ENCODE results near the gene APOBEC3H.

The APOBEC3H gene

GRCh38 chr22:39081016-39081415 is 16.0 kb upstream of the APOBEC3H start:
- DNase-seq (ENCODE audit: low read depth) = no peak

DNA sequence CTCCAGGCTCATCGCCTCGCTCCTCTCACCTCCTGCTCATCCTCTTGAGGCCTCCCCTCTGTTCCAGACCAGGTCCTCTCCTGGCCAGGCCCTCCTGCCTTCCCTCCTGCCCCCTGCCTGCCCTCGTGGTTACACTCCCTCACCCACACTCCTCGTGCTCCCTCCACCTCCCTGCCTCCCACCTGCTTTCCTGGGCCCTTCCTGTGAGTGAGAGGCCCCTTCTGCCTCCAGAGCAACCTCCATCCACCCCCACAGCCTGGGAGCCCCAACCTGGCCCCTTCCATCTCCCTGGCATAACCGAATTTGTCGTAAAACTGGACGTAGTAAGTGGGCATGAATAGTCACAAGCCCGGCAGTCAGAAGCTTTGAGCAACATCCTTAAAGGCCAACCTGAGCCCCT is 15.4 kb upstream of the APOBEC3H start:
- no peak for DNase-seq (ENCODE audit: low read depth)

DNA sequence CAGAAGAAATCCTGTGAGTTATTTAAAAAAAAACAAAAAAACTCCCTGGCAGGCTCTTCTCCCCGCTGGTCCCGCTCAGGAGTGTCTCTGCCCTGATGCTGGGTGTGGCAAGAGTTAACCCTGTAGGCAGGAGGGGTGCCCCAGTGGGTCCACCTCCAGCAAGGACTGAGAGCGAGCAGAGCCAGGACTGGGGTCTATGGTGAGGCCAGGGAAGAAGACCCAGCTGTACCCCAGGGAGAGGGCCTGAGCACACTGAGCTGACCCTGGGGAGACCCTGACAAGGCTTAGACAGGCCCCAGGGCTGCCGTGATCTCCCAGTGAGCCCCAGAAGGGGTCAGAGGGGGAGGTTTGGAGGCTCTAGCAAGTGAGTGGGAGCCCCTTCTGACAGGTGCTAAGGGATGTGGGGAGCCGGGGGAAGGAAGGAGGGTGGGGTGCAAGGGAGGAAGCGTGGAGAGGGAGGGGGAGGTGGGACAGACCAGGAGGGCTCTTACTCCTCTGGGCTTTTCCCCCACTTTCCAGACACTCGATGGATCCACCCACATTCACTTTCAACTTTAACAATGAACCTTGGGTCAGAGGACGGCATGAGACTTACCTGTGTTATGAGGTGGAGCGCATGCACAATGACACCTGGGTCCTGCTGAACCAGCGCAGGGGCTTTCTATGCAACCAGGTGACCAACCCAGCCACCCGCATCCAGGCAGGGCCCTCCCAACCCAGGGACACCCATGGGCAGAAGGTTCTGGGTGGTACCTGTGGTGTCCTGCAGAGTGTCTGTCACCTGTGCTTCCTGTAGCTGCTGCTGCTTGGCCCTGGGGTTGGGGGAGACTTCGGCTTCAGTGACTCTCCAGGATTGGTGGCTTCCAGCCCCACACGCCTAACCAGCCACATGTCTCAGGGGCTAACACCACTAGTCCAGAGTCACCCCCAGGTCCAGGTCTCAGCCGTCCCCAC is 13.6 kb upstream of the APOBEC3H start:
- DNase-seq (ENCODE audit: low read depth) = no peak

DNA sequence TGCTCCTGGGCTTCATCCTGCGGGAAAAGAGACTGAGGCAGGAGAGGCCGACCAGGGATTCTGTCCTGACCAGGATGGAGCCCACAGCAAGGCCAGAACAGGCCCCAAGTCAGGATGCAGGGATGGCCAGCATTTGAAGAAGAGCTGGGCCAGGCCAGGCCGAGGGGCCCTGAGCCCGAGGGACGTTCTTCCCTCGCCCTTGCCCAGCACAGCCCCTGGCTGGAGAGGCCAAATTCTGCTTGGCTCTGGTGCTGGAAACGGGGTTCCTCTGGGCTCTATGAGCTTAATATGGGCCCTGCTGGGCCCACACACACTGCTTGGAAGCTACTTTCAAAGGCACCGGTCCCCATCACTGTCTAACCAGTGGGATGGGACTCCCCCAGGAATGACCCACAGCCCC is 12.4 kb upstream of the APOBEC3H start:
- DNase-seq (ENCODE audit: low read depth) = no peak

DNA sequence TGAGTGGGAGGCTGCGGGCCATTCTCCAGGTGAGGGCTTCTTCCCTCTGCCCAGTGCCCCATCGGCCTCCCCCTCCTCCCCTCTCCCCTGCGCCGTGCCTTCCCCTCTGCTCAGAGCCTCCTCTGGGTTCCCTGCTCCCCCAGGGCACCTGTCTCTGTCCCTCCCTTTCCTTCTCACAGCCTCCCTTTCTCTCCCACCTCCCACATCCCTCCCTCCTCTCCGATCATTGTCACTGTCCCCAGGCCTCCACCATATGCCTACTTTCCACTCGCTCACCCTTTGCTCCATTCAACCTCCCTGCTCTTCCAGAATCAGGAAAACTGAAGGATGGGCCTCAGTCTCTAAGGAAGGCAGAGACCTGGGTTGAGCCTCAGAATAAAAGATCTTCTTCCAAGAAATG is 9.9 kb upstream of the APOBEC3H start:
- DNase-seq (ENCODE audit: low read depth) = no peak

DNA sequence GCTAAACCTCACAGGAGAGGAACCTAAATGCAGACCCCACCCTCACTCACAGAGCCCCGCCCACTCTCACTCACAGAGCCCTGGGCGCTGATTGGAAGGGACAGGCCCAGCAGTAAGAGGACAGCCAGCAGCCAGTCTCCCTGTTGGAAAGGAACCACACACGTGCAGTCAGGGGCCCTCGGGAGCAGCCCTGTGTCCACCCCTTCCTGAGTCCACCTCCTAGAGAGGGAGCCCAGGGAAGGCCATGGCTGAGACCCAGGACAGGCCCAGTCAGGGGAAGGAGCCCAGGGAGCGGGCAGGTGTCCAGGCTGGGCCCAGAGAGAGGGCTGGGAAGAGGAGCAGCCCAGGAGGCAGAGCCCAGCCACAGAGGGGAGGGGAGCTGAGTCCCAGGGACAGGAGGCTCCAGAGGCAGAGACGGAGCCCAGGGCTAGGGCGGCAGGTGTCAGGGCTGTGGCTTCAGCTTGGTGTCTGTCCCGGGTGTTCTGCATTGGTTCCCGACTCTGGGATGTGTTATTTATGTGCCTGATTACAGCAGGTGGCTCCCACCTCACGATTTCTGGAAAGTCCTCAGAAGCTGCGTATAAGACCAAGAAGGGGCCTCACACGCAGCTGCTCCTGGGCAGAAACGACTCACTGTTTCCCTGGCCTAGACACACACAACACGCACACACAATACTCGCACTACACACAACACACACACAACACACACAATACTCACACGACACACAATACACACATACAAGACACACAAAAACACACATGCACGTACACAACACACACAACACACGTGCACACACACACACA is 9.0 kb upstream of the APOBEC3H start:
- no peak for DNase-seq (ENCODE audit: low read depth)

GRCh38 chr22:39088685-39089032 is 8.4 kb upstream of the APOBEC3H start:
- DNase-seq (ENCODE audit: low read depth) = no peak

- DNase-seq (ENCODE audit: low read depth) = no peak
These were observed 7.1 kb upstream of the APOBEC3H start for GRCh38 chr22:39089928-39090327.

DNA sequence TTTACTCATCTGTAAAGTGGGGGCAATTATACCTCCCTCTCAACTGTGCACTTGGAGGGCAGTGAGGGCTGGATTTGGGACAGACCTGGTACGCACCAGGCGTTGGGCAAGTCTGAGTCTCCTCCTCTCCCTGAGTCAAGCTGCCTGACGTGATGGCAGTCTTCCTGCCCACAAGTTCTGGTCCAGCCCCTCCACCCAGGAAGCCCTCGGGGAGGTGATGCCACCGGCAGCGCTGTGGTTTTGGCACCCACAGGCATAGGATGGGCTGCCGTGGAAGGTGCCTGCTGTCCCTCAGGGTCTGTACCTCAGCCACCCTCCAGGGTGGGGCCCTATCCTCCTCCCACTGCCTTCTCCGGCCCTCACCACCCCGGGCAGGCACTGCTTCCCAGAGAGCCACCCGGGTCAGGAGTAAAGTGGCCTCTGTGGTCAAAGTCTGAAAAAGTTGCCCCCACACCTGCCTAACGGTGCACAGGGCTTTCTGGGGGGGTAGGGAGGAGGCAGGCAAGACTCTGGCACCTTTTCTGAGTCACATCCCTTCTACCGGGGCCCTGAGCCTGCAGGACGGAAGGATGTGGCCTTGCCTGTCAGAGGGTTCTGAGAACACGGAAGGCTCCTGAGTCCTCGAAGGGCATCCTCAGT is 6.5 kb upstream of the APOBEC3H start:
- peak; percentile 87 for DNase-seq (ENCODE audit: low read depth)

- DNase-seq (ENCODE audit: low read depth) = no peak
These were observed 5.6 kb upstream of the APOBEC3H start for GRCh38 chr22:39091126-39092081.

DNA sequence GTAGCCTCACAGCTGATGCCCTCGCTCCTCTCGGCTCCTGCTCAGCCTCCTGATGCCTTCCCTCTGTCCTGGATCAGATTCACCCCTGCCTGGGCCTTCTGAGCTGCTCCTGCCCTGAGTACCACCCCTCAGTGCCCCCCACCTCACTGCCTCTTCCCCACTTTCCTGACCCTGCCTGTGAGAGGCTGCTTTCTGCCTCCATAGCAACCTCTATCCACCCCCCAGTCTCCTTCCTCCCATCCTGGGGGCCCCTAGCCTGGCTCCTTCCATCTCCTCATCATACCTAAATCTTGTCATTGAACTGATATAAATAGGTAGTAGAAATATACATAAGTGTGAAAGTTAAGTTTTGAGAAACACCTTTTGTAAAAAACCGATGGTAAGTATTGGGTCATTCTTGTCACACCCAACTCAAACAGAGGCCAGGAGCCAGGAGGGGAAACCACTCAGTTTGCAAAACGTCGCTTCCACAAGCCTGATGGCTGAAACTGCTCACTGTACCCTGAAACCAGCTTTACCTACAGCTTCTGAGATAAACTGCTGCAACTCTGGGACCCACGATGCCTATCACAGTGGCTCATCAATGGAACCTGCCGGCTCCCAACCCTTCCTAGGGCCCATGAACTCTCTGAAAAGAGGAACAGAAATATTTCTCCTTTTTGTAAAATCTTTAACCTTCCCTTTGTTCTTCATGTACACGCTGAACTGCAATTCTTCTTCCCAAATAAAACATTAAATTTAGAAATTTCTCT is 4.8 kb upstream of the APOBEC3H start:
- no peak for DNase-seq (ENCODE audit: low read depth)

GRCh38 chr22:39094717-39095389 is 2.2 kb upstream of the APOBEC3H start:
- DNase-seq (ENCODE audit: low read depth) = no peak

DNA sequence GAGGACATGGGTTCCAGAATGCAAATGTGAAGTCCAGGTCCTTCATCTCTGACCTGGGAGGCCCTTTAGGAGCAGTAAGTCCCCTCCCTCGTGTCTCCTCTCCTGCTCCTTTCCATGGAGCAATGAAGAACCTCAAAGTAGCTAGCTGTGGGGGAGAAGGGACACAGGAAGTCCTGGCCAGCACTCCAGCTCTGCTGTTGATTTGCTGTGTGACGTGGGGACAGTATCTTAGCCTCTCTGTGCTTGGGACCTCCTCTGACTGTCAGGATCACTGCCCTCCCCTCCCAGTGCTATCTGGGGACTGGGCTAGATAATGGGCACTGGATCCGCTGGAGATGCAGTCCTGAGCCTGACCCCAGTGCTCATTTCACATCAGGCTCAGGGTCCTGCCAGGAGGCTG is 1.1 kb upstream of the APOBEC3H start:
- DNase-seq (ENCODE audit: low read depth) = no peak

DNA sequence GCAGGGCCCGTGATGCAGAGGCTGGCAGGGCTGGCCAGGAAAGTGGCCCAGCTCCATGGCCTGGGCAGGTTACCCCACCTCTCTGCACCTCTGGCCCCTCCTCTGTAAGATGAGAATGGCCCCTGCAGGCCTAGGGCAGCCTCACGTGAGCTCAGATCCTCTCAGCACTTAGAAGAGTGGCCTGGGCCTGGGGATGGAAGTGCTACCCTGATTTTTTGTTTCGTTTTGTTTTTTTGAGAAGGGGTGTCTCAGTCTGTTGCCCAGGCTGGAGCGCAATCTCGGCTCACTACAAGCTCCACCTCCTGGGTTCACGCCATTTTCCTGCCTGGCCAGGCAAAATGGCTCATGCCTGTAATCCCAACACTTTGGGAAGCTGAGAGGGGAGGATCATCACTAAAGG is 982 bp downstream of the APOBEC3H start:
- DNase-seq (ENCODE audit: low read depth) = no peak

- no peak for DNase-seq (ENCODE audit: low read depth)
These were observed 1.5 kb downstream of the APOBEC3H start for GRCh38 chr22:39098576-39098975.

DNA sequence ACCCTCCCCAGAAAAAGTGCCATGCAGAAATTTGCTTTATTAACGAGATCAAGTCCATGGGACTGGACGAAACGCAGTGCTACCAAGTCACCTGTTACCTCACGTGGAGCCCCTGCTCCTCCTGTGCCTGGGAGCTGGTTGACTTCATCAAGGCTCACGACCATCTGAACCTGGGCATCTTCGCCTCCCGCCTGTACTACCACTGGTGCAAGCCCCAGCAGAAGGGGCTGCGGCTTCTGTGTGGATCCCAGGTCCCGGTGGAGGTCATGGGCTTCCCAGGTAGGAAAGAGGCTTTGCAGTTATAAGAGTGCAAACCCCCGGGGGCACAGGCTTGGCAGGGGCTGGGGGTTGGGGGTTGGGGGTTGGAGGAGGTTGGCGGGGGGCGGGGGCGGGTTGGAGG is 4.2 kb downstream of the APOBEC3H start:
- no peak for DNase-seq (ENCODE audit: low read depth)

DNA sequence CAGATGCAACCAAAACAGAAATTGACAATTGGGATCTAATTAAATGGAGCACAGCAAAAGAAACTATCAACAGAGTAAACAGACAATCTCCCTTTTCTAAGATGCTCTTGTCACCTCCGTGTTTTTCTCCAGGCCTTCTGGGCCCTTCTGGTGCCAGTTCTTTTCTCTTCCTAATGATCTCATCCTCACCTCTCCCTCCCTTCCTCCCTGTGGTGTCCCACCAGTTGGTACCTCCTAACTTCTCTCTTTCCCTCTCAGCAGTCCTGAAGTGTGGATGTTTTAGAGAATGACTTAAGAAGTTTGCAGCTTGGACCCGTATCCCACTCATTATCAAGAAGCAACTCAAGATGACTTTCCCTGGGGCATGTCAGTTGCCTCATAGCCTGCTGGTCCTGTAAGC is 6.4 kb downstream of the APOBEC3H start:
- DNase-seq (ENCODE audit: low read depth) = no peak

DNA sequence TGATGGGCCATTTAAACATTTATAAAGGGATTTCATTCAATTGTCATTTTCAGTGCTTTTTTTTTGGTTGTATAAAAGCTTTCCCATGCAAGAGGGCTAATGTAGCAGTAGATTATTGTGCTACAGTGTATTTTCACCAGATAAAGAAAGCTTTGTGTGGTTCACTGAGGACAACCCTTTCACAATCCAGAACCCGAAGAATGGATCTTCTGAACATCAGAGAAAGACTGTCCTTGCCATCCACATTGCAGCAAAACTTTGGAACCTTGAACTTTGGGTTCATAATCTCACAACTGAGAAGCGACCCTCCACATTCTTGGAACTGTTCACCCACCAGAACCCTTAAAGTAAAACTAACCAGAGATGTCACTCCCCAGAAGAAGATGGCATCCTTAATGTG is 9.3 kb downstream of the APOBEC3H start:
- no peak for DNase-seq (ENCODE audit: low read depth)

GRCh38 chr22:39108487-39108886 is 11.4 kb downstream of the APOBEC3H start:
- no peak for DNase-seq (ENCODE audit: low read depth)

DNA sequence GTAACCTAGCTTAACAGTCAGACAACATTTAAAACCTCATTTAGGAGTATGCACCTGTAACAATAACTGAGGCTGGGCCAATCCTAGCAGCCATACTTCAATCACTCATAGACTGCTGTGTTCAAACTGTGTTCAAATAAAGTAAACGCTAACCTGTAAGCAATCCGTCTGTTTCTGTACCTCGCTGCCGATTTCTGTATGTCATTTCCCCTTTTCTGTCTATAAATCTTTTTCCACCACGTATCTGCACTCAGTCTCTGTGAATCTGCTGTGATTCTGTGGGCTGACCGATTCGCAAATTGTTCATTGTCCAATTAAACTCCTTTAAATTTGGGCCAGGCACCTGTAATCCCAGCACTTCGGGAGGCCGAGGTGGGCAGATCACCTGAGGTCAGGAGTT is 12.3 kb downstream of the APOBEC3H start:
- DNase-seq (ENCODE audit: low read depth) = no peak
